ENCODE measurements around the gene BCL2L2.

- TF ChIP-seq CTCF (conservative IDR thresholded peaks at IDR 0.05 in 1 of 2, IDR thresholded peaks at IDR 0.05 in 1 of 2; ENCODE audit: low read depth in 1 of 2, low read length in 2 of 2) (no peak), EZH2 (IDR thresholded peaks at IDR 0.05; ENCODE audit: low read length, missing control alignments) (no peak)
These were observed 47.2 kb upstream of the BCL2L2 start for GRCh38 chr14:23259426-23259825.
